ENCODE data around the gene ARPC2.
"Not testable (repeated sequence)": the region's sequence is repeated elsewhere in the genome, so short reads cannot be mapped to it uniquely, and the experiment has no call there.

The ARPC2 gene

DNA sequence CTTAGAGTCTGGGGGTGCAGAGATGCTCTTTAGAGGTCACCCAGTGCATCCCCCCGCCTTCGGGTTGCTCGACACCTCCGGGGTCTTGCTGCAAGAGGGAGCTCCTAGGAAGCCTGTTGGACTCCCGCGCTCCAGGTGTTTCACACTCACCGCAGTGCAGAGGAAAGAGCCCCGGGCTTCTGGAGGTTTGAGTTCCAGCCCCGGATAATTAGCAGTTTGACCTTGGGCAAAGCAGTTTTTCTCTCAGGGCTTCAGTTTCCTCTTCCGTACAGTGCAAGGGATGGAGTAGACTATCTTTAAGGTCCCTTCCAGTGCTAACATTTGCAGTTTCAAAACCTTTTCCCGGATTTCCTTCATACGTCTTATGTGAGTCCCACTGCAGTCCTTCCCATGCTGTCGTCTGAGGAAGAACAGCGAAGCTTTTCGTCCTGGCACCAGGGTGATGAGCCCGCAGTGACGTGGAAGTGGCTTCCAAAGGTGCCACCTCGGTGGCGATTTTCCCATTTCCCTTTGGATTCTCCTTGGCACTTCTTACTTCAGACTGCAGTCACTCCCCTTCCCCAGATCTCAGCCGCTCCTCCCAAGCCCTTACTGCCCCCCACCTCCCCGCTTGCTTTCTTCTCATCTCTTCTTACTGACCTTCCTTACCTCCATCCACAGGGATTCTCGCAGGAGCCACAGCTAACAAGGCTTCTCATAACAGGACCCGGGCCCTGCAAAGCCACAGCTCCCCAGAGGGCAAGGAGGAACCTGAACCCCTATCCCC is 53.9 kb downstream of the ARPC2 start:
- DNase-seq (ENCODE audit: low spot score), result no peak

DNA sequence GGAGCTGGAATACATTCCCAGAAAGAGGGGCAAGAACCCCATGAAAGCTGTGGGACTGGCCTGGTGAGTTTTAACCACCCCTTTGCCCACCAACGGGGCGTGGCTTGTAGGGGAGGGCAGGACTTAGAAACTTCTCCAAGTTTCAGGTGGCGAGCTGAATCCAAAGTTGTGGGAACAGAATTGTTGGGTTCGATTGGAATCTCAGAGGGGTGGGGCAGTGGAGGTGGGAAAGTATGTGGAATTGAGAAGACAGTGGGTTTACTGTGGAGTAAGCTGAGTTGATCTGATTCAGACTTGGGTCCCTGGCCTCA is 54.5 kb downstream of the ARPC2 start:
- no peak for DNase-seq (ENCODE audit: low spot score)

DNA sequence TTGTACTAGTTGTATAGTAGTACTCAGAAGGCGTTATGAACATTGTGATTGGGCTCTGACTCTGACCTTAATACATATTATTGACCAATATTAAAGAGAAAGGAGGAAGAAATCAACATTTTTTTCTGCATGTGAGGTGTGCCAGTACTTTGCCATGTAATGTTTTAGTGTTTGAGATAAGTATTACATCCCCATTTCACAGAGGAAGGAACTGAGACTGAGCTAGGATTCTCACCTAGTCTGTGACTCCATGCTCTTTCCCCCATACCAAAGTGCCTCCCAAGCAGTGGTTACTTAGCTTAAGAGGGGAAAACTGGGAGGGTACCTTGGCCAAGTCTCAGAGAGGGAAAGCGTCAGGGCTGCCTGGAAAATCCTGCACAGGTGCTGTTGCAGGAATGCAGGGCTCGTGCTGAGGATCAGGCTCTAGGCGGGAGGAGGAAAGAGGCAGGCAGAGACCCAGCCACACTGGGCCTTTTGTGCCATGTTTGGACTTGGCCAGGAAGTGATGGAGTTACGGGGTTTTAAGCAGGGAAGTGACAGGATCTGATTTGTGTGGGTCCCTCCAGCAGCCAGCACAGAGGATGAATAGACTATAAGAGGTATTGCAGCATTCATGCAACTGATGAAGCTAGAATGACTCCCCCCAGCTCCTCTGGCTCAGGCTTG is 55.0 kb downstream of the ARPC2 start:
- DNase-seq (ENCODE audit: low spot score), result no peak

DNA sequence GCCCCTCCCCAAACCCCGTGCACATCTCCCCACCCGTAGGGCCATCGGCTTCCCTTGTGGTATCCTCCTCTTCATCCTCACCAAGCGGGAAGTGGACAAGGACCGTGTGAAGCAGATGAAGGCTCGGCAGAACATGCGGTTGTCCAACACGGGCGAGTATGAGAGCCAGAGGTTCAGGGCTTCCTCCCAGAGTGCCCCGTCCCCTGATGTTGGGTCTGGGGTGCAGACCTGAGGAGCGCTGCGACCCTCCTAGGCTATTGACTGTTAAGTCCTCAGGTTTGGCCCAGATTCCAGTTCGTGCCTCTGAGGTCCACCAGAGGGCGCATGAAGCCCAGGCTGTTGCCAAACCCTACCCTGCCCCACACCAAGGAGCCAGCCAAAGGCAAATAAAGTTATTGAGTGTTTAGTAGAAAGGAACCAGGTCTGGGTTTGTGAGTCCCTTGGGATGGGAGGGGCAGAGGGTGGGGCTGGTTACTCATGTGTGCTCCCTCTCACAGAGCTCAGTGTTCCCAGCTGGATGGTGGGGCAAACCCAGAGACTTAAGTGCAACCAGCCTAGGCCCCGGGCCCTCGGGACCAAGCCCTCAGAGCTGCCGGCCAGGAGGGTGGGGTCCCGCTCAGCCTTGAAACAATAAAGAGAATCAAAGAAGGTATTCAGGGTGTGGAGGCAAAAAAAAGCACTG is 55.7 kb downstream of the ARPC2 start:
- peak; percentile 87 for DNase-seq (ENCODE audit: low spot score)

DNA sequence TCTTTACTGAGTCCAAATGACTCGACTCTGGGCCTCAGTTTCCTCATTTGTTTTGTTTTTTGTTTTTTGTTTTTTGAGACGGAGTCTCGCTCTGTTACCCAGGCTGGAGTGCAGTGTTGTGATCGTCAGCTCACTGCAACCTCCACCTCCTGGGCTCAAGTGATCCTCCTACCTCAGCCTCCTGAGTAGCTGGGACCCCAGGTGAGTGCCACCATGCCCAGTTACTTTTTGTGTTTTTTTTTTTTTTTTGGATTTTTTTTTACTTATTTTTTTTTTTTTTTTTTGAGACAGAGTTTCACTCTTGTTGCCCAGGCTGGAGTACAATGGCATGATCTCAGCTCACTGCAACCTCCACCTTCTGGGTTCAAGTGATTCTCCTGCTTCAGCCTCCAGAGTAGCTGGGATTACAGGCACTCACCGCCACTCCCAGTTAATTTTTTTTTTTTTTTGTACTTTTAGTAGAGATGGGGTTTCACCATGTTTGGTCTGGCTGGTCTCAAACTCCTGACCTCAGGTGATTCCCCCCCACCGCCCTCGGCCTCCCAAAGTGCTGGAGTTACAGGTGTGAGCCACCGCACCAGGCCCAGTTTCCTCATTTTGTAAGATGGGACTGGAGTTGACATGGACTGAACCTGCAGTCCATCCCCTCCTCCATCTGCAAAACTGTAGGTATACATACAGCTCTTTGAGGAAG is 56.4 kb downstream of the ARPC2 start:
- not testable (repeated sequence) for DNase-seq (ENCODE audit: low spot score)

DNA sequence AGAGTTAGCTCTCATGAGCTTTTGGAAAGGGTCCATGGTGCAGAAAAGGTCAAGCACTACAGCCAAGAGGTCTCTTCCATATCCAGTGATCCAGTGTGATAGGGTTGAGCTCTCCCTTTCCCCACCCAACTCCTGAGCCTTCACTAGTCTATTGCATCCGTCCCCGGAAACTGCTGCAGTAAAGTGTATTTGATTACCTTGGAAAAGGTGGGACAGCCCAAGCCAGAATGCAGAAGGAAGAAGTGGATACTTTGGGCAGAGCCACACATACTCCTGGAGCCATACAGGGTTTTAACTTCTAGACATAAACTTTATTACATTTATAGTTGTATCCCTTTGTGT is 56.9 kb downstream of the ARPC2 start:
- DNase-seq (ENCODE audit: low spot score), result no peak

DNA sequence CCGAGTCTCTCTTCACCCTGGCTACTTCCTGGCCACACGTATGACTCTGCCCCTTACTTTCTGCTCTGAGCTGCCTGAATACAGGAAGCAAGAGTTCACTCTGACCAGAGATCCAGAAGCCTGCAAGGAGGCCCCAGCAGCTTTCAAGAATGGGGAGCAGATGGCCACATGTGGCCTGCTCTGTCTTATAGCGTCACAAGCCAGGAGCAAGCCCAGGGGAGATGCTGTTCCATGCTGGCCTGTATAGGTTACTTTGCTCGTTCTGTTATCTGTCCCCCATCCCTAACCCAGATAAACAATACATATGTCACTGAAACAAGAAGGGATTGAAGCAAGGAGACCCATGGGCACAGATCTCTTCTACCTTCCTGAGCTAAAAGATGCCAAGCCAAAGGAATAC is 57.6 kb downstream of the ARPC2 start:
- DNase-seq (ENCODE audit: low spot score), result no peak

DNA sequence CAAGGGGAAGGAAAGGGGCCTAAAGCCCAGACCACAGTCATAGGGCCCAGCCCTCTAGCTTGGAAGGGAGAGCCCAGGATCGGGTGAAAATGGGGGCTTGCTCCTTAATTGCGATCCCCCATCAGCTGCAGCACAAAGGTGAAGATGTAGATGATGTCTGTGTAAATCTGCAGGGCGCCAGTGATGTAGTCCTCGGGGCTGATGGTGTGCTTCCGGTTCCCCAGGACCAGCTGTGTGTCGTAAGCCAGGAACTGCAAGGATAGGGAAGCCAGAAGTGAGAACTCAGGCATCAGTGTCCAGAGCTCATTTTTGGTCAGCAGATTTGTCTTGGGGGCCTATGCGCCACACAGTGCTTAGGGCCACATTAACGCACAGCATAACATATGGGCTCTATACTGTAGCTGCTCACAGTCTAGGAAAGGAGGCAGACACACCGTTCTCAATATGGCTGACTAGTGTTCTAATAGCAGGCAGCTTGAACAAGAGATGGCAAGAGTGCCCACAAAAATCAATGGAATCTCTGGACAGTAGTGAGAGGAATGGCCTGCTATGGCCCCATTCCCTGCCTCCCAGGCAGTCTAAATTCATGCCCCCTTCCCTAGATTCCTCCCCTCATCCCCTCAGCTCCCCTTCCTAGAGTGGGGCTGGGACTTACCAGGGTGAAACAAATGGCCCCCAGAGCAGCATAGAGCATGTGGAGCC is 58.5 kb downstream of the ARPC2 start:
- DNase-seq (ENCODE audit: low spot score), result no peak

DNA sequence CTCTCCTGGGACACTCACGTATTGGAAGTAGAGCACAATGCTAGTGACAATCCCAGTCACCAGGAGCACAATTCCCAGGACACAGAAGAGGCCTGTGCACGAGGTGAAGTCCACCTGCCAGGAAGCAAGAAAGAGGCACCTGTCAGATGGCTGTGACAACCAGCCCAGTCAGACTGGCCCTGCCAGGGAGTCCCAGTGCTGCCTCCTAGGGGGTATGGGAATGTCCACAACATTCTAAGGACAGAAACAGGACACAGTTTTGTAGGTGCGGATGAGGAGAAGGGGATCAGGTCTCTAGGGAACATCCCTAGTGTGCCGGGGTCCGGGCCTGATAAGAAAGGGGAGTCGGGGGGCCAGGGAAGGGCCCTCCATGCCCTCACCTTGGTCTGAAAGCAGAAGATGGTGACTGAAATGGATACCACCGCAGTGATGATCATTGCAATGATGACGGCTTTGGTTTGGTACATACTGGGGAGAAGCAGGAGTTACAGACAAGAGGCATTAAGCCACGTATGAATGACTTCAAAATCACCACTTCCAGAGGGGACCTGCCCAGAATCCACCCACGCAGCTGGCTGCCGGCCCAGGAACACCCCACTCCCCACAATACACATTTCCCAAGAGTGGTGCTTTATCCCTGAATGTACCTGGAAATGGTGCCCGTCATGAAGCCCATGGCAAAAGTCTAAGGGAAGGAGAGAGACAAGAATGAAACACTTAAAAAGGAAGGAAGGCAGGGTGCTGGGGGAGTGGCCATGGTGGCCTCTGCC is 60.2 kb downstream of the ARPC2 start:
- no peak for DNase-seq (ENCODE audit: low spot score)

DNA sequence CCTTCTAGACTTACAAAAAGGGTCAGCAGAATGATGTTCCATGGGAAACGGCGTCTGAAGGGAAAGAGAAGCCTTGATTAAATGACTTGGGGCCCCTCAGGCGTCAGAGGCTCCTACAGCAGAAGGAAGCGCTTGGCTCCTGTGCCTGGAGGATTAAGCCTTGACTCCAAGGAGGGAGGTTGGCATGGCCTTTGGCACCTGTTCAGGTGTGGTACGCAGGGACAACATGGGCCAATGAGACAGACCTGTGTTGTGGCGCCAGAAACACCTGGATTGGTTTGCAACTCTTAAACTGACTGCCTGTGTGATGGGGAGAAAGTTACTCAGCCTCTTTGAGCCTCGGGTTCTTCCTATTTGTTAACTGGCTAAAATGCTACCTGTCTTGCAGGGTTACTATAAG is 60.9 kb downstream of the ARPC2 start:
- DNase-seq (ENCODE audit: low spot score), result no peak

DNA sequence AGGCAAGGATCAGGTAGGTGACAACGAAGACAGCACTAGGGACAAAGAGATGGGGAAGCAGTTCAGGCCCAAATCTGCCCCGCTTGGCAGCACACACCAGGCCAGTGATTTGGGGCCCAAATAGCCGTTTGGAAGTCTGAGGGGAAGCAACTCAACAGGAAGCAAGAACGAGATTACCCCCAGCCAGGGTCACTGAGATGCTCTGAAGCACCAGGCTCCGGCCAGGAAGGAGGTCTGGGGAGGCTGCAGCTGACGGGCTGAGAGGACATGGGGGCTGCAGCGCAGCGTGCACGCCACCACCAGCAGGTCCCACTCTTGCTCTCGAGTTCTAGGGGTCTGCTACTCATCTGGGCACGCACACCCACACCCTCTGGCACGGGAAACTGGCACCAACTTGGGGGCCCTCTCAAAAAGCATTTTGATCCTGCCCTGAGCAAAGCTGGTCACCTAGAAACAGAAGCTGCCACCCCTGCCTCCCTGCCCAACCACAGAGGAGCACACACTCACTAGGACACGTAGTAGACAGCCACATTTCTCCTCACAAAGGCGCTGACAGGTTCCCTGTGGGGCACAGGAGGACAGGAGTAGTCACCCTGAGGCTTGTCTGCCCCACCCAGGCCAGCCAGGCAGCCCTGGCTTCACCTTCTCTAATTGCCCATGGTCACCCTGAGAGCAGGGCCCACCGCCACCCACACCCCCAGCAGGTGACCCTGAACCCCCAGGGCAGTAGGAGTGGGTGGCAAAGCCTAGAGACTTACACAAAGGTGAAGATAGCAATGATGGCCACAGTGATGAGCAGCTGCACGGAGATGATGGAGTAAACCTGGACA is 61.8 kb downstream of the ARPC2 start:
- no peak for DNase-seq (ENCODE audit: low spot score)

DNA sequence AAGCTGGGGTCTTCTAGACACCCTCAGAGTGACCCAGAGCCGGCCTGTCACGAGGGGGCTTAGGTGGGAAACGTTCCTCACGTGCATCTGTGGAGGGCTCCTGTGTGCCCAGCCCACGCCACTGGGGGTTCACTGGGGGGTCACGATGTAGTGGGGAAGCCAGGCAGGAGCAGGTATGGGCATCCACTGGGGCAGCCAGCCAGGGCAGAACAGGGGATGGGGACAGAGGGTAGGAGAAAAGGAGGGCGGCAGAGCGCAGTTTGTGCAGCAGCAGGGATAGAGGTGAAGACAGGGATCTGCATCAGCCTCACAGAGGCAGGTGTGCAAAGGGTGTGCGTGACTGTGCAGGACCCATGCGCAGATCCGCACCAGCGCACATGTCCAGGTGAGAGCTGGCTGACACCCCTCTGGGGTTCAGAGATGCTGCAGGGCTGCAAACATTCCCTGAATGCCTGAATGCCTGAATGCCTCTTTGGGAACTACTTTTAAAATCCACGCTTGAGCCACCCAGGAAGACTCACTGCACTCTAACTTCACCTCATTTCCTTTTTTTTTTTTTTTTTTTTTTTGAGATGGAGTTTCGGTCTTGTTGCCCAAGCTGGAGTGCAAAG is 63.4 kb downstream of the ARPC2 start:
- no peak for DNase-seq (ENCODE audit: low spot score)

DNA sequence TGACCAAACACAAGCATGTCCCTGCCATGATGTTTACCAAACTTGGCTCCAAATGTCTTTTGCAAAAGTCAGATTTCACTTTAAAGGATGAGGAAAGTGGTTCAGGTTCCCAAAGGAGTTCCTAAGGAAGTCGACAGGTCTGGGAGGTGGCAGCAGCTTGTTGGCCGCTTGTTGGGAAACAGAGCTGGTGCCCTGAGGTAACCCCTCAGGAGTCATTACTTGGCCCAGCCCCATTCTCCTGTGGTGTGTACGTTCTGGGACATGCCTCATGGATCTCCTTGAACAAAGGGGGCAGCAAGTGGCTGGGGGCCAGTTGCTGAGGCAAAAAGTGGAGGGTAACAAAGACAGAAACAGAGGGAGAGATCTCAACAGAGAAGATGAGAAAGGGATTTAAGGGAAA is 64.5 kb downstream of the ARPC2 start:
- DNase-seq (ENCODE audit: low spot score), result no peak

DNA sequence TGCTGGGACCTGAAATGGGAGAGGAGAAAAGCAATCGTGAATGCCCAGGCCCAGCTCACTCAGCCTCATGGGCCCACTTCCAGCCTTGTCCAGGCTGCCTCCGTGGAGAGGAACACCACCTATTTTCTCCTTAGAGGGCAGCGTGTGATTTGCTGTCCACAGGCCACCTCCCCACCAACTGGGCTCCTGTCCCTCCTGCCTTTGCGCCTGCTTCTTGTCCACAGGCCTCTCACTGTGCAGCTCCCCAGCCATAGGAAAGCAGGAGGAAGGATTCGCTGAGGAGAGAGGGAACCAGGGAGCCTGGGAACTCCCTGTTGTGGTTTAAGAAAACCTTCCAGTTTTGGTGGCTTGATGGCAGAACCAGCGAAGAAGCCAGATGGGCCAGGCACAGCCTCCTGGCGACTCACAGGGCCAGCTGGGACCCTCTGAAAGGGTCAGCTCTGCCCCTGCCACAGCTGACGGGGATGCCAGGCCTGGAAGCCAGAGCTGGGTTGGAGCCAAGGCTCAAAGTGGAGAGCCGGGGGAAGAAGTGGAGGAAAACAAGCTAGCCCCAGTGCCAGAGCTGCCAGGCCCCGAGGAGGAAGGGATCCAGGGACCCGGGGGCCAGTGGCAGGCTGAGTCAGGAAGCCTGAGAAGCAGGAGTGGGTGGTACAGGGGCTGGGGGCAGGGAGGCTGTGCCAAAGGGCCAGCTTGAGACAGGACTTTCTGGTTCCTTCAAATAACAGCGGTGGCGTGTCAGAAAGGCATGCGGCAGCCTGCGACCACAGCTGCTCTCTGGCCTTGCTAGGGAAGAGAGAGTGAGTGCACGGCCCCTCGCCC is 65.4 kb downstream of the ARPC2 start:
- DNase-seq (ENCODE audit: low spot score), result no peak

DNA sequence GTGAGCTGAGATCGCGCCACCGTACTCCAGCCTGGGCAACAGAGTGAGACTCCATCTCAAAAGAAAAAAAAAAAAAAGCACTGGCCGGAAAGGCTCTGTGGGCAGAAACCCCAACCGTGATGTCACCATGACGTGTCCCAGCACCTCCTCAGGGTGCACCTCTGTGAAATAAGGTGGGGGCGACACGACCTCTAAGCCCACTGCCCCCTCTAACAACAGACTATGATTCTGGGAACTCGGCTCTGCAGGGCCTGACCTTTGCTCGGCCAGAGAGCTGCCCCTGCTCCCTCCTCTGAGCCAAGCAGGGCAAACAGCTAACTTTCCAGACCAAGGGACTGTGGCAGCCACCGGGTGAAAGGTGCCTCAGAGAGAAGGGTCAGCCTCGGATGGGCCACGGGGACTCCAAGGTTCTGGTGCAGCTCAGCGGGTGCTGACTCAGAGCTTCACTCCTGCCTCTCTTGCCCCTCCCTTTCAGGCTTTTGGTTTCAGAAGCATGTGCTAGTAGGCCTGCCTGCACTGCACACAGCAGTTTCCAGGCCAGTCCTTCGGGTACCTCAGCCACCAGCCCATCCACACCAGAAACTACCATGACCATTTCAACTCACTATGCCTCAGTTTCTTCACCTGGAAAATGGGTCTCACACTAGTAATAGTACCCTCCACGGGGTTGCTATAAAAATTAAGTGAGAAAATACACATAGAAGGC is 67.3 kb downstream of the ARPC2 start:
- DNase-seq (ENCODE audit: low spot score), result no peak

DNA sequence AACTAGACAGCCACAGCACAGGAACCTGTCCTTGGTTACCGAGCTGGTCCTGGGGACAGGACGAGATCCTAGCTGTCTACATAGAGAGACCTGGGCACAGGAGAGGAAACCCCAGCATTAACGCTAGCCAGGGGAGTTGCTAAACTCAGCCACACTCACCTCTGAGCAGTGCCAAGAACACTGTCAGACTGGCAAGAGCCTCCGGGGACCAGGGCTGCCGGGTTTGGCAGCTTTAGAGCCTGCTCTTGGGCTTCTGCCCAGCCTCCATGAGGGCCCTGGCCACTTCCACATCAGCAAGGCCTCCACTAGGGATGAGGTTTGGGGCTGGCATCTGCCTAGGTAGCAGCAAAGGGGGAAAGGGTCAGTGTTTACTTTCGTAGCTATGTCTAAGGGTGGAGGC is 68.6 kb downstream of the ARPC2 start:
- no peak for DNase-seq (ENCODE audit: low spot score)

DNA sequence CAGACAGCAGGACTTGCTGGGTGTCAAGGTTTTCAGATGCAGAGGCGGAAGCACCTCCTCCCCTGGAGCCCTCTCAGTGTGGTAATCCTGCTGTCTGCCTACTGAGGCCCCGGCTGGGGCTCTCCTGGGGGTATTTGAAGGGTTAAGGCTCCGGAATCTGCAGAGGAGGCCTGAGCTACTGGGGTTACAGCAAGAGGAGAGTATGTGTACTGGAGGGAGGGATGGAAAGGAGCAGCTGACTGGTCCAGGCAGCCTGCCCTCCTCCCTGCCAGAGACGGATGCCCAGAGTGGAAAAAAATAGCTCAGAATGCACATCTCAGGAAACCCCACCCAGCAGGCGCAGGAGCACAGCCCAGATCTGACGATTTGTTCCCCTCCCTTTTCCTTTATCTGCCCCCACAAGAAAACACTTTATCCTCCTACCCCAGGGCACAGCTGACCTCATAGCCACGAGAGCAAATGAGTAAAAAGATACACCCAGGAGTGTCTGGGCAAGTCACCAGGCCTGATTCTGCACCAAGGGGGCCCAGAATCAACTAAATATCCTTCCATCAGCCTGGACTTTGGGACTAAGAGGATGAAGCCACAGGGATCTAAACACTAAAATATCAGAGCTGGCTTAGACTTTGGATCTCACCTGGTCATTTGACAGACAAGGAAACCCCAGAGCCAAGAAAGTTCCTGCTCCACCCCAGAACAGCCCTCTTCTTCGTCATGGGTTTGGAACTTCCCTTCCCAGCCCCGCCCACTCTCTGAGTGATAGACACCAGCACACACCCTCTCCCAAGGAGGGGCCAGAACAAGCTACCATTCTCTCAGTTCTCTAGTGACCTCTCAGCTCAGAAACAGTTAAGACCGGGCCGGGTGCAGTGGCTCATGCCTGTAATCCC is 69.8 kb downstream of the ARPC2 start:
- DNase-seq (ENCODE audit: low spot score), result peak; percentile 87
